AG09309 (cell line): ENCODE results near the gene MS4A14.

Source experiments
- DNase-seq: peaks from one replicate; pipeline ENCODE4 v3.0.0-alpha.2; 2010; ENCODE audit warnings: low read depth
- H3K4me3 ChIP-seq: 2 replicates; pipeline ENCODE4 v1.5.1; 2011; ENCODE audit warnings: mild to moderate bottlenecking, low read depth, low read length, moderate library complexity; ENCODE audit not compliant: control insufficient read depth
- TF ChIP-seq, protein P1 (sequence below): IDR thresholded peaks from 2 replicates; pipeline ENCODE4 v1.5.1; 2011; ENCODE audit warnings: mild to moderate bottlenecking, low read depth, low read length, inconsistent platforms; ENCODE audit not compliant: insufficient read depth, control insufficient read depth; ENCODE audit errors: missing control alignments

MS4A14 gene

DNA sequence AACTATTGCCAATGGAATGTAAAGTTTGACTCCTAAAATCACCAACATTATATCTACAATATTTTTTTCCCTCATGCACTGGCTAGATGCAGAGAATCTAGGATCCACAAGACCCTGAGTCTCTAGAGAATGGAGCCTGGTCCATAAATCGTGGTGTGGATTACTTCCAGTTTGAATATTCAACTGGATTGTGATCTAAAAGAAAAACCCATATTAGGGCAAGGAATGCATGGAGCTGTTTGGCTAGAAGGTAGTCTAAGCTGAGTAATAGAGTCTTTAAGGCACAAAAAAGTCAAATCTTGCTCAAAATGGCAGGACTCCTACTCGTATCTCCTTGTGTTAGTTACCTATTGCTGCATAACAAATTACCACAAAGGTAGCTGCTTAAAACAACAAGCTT is 23.8 kb downstream of the MS4A14 start:
- no peak for DNase-seq
- TF ChIP-seq, protein P1, sequence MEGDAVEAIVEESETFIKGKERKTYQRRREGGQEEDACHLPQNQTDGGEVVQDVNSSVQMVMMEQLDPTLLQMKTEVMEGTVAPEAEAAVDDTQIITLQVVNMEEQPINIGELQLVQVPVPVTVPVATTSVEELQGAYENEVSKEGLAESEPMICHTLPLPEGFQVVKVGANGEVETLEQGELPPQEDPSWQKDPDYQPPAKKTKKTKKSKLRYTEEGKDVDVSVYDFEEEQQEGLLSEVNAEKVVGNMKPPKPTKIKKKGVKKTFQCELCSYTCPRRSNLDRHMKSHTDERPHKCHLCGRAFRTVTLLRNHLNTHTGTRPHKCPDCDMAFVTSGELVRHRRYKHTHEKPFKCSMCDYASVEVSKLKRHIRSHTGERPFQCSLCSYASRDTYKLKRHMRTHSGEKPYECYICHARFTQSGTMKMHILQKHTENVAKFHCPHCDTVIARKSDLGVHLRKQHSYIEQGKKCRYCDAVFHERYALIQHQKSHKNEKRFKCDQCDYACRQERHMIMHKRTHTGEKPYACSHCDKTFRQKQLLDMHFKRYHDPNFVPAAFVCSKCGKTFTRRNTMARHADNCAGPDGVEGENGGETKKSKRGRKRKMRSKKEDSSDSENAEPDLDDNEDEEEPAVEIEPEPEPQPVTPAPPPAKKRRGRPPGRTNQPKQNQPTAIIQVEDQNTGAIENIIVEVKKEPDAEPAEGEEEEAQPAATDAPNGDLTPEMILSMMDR, result no peak
- H3K4me3 ChIP-seq, result no peak overlapping the region

DNA sequence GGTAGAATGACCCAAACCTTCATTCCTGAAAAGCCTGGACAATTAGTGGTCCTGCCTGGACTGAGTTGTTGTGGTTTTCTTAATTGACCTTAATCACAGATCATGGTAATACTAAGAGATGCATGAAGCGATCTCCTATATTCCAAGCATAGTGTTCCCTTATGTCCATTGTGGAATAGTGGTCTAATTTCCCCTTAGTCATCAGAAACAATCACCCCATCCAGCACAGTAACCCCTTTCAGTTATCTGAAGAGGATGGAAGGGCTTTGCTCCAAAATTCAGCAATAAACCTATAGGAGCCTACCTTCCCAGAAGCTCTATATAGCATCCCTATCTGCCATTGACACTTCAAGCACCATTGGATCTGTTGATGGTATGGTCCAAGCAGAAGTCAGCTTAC is 26.4 kb downstream of the MS4A14 start:
- H3K4me3 ChIP-seq, result no peak overlapping the region
- DNase-seq, result no peak
- TF ChIP-seq, protein P1, result no peak

DNA sequence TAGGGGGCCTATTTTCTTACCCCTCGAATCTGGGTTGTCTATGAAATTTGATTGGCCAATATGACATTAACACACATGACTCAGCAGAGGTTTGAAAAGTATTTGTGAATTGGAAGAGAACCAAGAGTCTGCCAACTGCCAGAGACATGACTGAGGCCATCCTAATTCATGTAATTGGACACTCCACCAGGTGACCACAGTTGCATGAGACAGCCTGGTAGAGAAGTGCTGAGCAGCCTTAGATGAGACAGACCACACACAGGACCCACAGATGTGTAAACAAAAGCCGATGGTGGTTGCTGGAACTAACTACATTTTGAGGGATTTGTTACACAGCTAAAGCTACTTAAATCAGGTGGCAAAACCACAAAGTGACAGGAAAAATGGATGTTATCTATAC is 32.3 kb downstream of the MS4A14 start:
- TF ChIP-seq, protein P1, result no peak
- no peak for DNase-seq
- no peak overlapping the region for H3K4me3 ChIP-seq

DNA sequence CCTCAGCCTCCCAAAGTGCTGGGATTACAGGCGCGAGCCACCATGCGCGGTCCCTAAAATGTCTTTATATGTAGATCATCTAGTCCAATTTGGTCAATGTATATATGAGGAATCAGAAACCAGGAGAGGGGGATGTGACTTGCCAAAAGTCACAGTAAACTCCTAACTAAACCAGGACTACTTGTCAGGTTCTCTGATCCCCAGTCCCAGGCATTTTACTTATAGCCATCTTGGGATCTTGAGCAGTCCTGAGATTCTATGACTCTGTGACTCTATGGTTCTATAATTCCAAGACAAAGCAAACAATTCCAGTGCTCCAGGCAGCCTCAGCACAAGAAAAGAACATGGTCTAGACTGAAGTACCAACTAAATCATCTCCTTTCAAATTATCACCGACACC is 33.0 kb downstream of the MS4A14 start, which contains the start of gene MS4A5:
TSS of gene MS4A5 (plus strand) at position 301 of the 400 bp plus-strand sequence. CDS start 103 bp downstream, outside the sequence.
- no peak within 1 kb of the TSS for H3K4me3 ChIP-seq
- DNase-seq, result no peak
- TF ChIP-seq, protein P1, result no peak

DNA sequence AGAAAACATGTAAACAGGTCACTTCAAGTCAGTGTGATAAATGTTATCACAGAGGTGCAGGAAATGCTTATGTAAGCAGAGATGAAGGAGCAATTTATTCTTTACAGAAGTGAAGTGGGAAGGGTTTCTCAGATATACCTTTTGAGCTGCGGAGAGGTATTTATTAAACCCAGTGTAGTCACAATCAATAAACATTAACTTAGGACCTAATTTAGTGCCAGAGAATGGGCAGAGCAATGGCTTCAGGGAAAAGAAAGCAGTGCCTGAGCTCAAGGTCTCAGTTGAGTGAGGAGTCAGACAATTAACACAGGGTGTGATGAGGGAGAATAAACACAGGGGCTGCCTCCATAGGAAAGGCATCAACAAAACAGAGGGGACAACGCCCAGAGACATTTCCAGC is 35.0 kb downstream of the MS4A14 start:
- no peak overlapping the region for H3K4me3 ChIP-seq
- TF ChIP-seq, protein P1, result no peak
- no peak for DNase-seq

DNA sequence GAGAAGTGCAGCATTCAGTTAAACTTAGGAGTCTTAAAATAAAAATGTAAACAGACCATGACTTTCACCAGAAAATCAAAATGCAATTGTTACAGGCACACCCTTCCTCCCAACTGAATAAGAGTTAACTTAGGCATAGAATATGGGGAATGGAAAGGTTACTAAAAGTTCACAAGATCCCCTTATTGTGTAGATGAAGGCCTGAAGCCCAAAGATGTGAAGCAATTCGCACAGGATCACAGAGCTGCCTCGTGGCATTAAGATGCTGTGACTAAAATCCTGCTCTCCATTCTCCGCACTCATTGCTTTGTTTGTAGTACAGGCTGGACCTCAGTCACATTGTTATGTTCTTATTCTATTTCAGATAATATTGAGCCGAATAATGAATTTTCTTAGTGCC is 37.1 kb downstream of the MS4A14 start:
- H3K4me3 ChIP-seq, result no peak overlapping the region
- TF ChIP-seq, protein P1, result no peak
- no peak for DNase-seq

DNA sequence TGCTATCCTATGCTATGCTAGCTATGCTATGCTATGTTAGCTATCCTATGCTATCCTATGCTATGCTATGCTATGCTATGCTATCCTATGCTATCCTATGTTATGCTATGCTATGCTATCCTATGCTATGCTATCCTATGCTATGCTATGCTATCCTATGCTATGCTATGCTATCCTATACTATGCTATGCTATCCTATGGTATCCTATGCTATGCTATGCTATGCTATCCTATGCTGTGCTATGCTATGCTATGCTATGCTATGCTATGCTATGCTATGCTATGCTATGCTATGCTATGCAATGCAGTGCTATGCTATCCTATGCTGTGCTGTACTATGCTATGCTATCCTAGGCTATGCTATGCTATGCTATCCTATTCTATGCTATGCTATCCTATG is 50.8 kb downstream of the MS4A14 start:
- no peak overlapping the region for H3K4me3 ChIP-seq
- TF ChIP-seq, protein P1, result no peak
- no peak for DNase-seq
